PC-9 (cell line): Measurements from ENCODE around the gene IRAK1. TPM values are rescaled to one million over a fixed set of nuclear protein-coding genes. Genes with fewer than 3 reads are reported as not detected.

Experiments used
- BruUV-seq: library from RNA; stranded (reverse); fragments of 400-500 nt; replicated peaks from 2 replicates; lab custom pipeline; 2021; lab: Mats Ljungman, UMichigan
- CTCF ChIA-PET: fragments of 300-600 bp; sonication (Branson Sonifier 250); formaldehyde crosslinking; loops from one replicate; lab custom pipeline; 2022; ENCODE audit warnings: antibody characterized with exemption; lab: Charles Lee
- POLR2A ChIA-PET: fragments of 300-600 bp; sonication (Branson Sonifier 250); formaldehyde crosslinking; loops from one replicate; lab custom pipeline; 2022; ENCODE audit warnings: antibody characterized with exemption; ENCODE audit not compliant: unreplicated experiment; lab: Charles Lee
- DNase-seq, 2 experiments: peaks; one replicate each; pipeline versions ENCODE4 v3.0.0 to v3.0.0-alpha.2; 2015 to 2022; ENCODE audit warnings: mixed read lengths in 1 of 2
- H2AFZ ChIP-seq: fragments of 200-600 bp; sonication (generic); 2 replicates; pipeline ENCODE4 v1.8.1; 2017; ENCODE audit warnings: antibody characterized with exemption
- H3F3A ChIP-seq: fragments of 200-600 bp; sonication (generic); 2 replicates; pipeline ENCODE4 v1.8.1; 2017; ENCODE audit warnings: antibody characterized with exemption, mild to moderate bottlenecking, low read depth; ENCODE audit not compliant: insufficient read depth
- H3K27ac ChIP-seq: fragments of 200-600 bp; sonication (generic); 2 replicates; pipeline ENCODE4 v1.6.1; 2016; ENCODE audit warnings: mixed run types
- H3K27me3 ChIP-seq: fragments of 200-600 bp; sonication (generic); 2 replicates; pipeline ENCODE4 v1.6.1; 2016; ENCODE audit warnings: low read depth, mixed run types; ENCODE audit not compliant: insufficient read depth
- H3K36me3 ChIP-seq: fragments of 200-600 bp; sonication (generic); 2 replicates; pipeline ENCODE4 v1.6.1; 2016; ENCODE audit warnings: low read depth, mixed run types
- H3K4me1 ChIP-seq: fragments of 200-600 bp; sonication (generic); replicated peaks from 2 replicates; pipeline ENCODE4 v1.6.1; 2016; ENCODE audit warnings: mixed run types; ENCODE audit not compliant: insufficient read depth
- H3K4me2 ChIP-seq: fragments of 200-600 bp; sonication (generic); 2 replicates; pipeline ENCODE4 v1.6.1; 2017; ENCODE audit warnings: mixed run types
- H3K4me3 ChIP-seq: fragments of 200-600 bp; sonication (generic); 2 replicates; pipeline ENCODE4 v1.6.1; 2016; ENCODE audit warnings: mixed run types
- H3K79me2 ChIP-seq: fragments of 200-600 bp; sonication (generic); 2 replicates; pipeline ENCODE4 v1.6.1; 2017; ENCODE audit warnings: low read depth, mixed run types
- H3K9me2 ChIP-seq: fragments of 200-600 bp; sonication (generic); 2 replicates; pipeline ENCODE4 v1.8.1; 2017; ENCODE audit warnings: mild to moderate bottlenecking; ENCODE audit not compliant: insufficient read depth
- H3K9me3 ChIP-seq: fragments of 200-600 bp; sonication (generic); 2 replicates; pipeline ENCODE4 v1.8.1; 2016; ENCODE audit warnings: low read depth; ENCODE audit not compliant: insufficient read depth
- H4K20me1 ChIP-seq: fragments of 200-600 bp; sonication (generic); 2 replicates; pipeline ENCODE4 v1.8.1; 2017; ENCODE audit not compliant: insufficient read depth
- EZH2 ChIP-seq: fragments of 200-600 bp; sonication (generic); IDR thresholded peaks from 2 replicates; pipeline ENCODE4 v1.8.0; 2017; ENCODE audit warnings: antibody characterized with exemption, low read depth
- intact Hi-C: fragments of 100-400 bp; cut with micrococcal nuclease; formaldehyde crosslinking; loops from one replicate; pipeline ENCODE4 v1.10.0; 2022; ENCODE audit not compliant: unreplicated experiment
- total RNA-seq: library from RNA; stranded (reverse); gene quantifications from 2 replicates; pipeline ENCODE4 v1.2.3, GENCODE V29; 2021
- TF ChIP-seq, protein P1 (sequence below): fragments of 200-600 bp; sonication (generic); conservative IDR thresholded peaks from 2 replicates; pipeline ENCODE4 v1.6.1; 2017; ENCODE audit warnings: mixed run types, antibody characterized with exemption, mild to moderate bottlenecking, moderate library complexity

The IRAK1 gene
- total RNA-seq, 1 experiment from 2014 or later, result 364 TPM

DNA sequence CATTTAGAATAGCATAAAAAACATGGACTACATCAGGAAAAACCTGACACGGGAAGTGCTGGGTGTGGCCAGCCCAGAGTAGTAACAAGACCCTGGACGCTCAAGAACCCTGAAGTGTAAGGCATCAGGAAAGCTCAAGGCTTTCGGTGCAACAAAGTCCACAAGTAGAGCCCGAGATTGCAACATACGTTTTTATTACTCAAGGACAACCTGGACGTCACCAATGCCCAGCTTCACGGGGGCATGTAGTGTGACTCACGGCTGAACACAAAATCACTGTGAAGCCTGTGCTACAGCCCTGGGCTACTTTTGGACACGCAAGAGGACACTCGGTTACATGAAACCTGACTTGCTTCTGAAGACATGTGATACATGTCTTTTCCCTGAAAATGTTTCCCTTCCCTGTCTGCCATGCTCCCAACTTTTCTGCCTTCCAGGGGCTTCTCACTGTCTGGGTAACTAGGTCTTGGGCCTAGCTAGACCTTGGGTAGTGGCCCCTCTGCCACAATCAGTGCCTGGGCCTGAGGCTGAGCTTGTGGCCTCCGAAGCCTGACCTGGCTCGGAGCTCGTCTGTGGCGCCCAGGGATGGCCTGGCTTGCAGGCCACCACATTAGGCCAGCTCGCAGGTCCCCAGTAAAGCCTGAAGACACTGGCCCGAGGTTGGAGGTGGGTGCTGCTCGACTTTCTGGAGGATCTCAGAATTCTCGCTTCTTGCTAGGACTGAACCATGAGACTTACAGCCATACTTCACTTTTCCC, 9.2 kb downstream of the IRAK1 start:
- ChIA-PET POLR2A (interaction anchor here (0.5 to 0.7 kb wide), 2 partner anchors 373 to 522 kb away, joined by 3 to 5 read pairs; no protein-coding TSS in a partner anchor), CTCF (no interaction called here)
- Histone ChIP-seq H3K9me2 (no peaks in the 10 kb centered on the region), H3K9me3 (no peaks in the 10 kb centered on the region), H3K4me3 (no peak overlapping the region), H3K36me3 (no peaks in the 10 kb centered on the region), H3K27ac (no peak overlapping the region), H3K79me2 (no peaks in the 10 kb centered on the region), H2AFZ (no peak overlapping the region), H3K27me3 (no peaks in the 10 kb centered on the region), H3K4me1 (no peaks in the 10 kb centered on the region), H4K20me1 (no peaks in the 10 kb centered on the region), H3F3A (no peaks in the 10 kb centered on the region), H3K4me2 (no peak overlapping the region)
- TF ChIP-seq EZH2, result no peak
- TF ChIP-seq, protein P1, sequence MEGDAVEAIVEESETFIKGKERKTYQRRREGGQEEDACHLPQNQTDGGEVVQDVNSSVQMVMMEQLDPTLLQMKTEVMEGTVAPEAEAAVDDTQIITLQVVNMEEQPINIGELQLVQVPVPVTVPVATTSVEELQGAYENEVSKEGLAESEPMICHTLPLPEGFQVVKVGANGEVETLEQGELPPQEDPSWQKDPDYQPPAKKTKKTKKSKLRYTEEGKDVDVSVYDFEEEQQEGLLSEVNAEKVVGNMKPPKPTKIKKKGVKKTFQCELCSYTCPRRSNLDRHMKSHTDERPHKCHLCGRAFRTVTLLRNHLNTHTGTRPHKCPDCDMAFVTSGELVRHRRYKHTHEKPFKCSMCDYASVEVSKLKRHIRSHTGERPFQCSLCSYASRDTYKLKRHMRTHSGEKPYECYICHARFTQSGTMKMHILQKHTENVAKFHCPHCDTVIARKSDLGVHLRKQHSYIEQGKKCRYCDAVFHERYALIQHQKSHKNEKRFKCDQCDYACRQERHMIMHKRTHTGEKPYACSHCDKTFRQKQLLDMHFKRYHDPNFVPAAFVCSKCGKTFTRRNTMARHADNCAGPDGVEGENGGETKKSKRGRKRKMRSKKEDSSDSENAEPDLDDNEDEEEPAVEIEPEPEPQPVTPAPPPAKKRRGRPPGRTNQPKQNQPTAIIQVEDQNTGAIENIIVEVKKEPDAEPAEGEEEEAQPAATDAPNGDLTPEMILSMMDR, result no peak
- intact Hi-C loops, result no loop called here
- no TSS peak for BruUV-seq
- no peak for DNase-seq

DNA sequence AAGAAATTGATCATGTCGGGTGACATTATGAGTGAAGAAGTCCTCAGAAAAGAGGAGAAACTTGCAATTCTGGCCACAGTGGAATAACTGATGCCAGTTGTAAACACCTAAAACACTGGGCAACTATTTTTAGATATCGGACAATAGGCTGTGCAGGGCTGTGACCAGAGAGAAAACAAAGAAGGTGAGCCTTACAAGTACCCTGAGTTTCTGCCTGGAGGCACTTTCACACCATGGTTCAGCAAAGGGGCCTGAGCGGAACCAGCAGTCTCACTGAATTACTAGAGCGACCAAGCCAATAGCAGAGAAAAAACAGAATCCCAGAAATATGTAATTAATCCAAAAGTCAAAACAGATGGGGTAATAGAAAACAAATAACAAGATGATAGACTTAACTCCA, 11.2 kb downstream of the IRAK1 start:
- H3K36me3 ChIP-seq, result no peaks in the 10 kb centered on the region
- ChIA-PET POLR2A (no interaction called here), CTCF (no interaction called here)
- H3K4me3 ChIP-seq, result no peak overlapping the region
- no peaks in the 10 kb centered on the region for H3K27me3 ChIP-seq
- H3K4me2 ChIP-seq, result no peak overlapping the region
- no peaks in the 10 kb centered on the region for H3K9me3 ChIP-seq
- no peak for DNase-seq
- no peak overlapping the region for H2AFZ ChIP-seq
- intact Hi-C loops, result no loop called here
- no peaks in the 10 kb centered on the region for H4K20me1 ChIP-seq
- BruUV-seq, result no TSS peak
- H3F3A ChIP-seq, result peaks cover 4% of the 10 kb centered on the region; the same call in 1 of the 2 replicates
- H3K79me2 ChIP-seq, result no peaks in the 10 kb centered on the region
- TF ChIP-seq, protein P1, result no peak
- no peaks in the 10 kb centered on the region for H3K9me2 ChIP-seq
- no peaks in the 10 kb centered on the region for H3K4me1 ChIP-seq
- H3K27ac ChIP-seq, result no peak overlapping the region

DNA sequence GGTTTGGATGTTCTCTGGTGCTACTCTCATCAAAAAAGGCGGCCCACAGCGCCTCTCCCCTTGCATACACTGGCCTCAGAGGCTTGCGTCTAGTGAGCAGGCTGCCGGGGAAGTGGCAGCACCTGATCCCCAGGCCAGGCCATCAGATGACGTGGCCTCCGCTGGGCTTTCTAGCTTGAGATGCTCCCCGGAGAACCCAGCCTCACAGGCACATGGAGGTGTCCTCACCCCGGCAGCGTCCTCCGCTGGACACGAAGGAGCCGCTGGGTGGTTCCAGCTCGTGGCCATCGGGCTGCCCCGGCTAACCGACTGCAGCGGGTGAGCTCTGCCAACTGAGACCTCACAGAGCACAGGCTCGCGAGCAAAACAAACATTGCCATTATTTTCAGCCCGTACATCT, 12.8 kb downstream of the IRAK1 start:
- no TSS peak for BruUV-seq
- no peak for DNase-seq

More for the DNA sequence above, 12.8 kb downstream of the IRAK1 start:
- peaks cover 7% of the 10 kb centered on the region for H3K4me1 ChIP-seq
- no peak for TF ChIP-seq EZH2
- TF ChIP-seq, protein P1, result no peak
- peaks cover 4% of the 10 kb centered on the region; the same call in 1 of the 2 replicates for H3F3A ChIP-seq
- no peaks in the 10 kb centered on the region for H4K20me1 ChIP-seq
- H3K9me3 ChIP-seq, result no peaks in the 10 kb centered on the region
- POLR2A ChIA-PET, result no interaction called here
- no peak overlapping the region for H3K4me2 ChIP-seq
- intact Hi-C loops, result no loop called here
- H3K9me2 ChIP-seq, result no peaks in the 10 kb centered on the region
- no peaks in the 10 kb centered on the region for H3K27me3 ChIP-seq
- no peak overlapping the region for H3K27ac ChIP-seq
- CTCF ChIA-PET, result no interaction called here
- no peaks in the 10 kb centered on the region for H3K79me2 ChIP-seq
- H2AFZ ChIP-seq, result no peak overlapping the region
- no peaks in the 10 kb centered on the region for H3K36me3 ChIP-seq
- H3K4me3 ChIP-seq, result no peak overlapping the region
